HG02571 (cell line): ENCODE measurements around the gene ADGRL3.

Source experiments
- ATAC-seq: cut with Tn5 transposase; IDR thresholded peaks from one replicate; pipeline ENCODE4 v1.9.1; 2021; ENCODE audit warnings: mild to moderate bottlenecking, moderate library complexity; ENCODE audit not compliant: unreplicated experiment

Gene ADGRL3

DNA sequence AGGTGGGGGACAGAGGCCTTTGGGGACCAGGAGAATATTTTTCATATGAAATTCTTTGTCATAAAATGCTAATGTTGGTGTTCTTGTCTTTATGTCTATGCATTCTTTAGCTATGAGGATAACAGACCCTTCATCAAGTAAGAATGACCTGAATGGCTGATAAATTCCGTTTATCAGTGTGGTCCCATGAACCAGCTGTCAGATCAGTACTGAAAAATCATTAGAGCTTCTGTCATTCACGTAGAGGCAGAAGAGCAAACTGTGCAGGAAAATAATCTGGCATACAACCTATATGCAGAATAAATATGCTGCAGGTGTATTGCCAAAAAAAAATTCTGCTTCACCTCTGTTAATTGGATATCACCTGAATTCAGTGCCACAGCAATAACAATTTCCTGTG, 828.6 kb downstream of the ADGRL3 start:
- no peak for ATAC-seq

DNA sequence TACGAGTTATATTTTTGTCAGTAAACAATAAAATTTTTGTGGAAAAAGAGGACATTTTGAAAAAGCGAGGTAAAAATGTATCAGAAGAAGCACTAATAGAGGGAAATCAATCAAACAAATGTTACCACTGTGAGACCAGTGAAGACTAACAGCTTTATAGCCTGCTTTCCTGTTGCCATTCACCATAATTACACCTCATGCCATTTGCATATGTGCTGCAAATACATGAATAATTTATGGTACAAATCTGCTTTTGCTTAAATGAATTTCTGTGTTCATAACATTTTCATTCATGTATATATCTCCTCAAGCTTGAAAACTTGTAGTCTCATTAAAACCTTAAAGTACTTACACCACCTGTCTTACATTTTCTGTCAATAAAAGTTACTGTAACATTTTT, 830.8 kb downstream of the ADGRL3 start:
- no peak for ATAC-seq

DNA sequence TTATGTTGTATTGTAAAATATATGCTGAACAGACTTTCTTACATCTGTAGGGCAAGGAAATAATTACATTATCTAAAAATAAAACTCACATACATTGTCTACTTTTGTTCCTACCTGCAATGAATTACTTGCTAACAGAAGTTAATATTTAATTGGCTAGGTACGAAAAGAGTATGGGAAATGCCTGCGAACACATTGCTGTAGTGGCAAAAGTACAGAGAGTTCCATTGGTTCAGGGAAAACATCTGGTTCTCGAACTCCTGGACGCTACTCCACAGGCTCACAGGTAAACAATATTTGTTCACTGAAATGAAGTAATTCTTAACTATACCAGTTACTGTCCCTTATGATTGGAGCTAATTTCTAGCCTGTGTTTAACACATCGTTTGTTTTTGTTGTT, 837.4 kb downstream of the ADGRL3 start:
- ATAC-seq: no peak

DNA sequence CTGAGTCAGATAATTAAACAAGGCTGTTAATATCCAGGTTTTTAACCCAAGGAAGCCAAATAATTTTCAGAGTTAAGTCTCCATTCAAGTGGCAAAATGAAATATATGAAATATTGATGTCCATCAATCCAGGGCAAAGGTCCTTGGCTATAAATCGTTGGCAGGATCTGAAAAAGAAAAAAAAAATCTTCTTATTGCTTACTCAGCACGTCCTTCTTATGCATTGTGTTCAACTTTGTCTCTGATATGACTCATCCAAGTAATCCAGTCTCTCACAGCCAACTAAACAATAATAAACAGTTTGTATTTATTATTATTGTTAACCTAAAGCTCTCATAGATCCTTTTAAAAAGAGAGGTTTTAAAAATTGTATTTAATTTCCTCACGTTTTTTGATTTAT, 851.2 kb downstream of the ADGRL3 start:
- no peak for ATAC-seq

DNA sequence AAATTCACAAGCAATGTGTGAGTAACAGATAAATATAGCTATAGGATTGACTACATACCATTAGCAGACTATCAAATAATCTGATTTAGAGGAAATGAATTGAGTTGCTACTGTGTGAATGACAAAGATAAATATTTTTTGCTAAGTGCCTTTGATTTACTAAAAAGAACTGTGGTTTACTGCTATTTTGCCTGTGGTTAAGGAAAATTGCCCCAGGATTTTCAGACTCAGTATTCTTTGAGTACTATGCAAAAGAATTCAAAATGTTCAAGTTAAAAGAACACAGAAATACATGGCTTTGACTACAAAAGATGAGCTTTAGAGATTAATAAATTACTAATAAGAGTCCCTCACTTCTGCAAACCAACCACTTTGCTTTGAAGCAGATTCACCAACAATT, 853.8 kb downstream of the ADGRL3 start:
- no peak for ATAC-seq

DNA sequence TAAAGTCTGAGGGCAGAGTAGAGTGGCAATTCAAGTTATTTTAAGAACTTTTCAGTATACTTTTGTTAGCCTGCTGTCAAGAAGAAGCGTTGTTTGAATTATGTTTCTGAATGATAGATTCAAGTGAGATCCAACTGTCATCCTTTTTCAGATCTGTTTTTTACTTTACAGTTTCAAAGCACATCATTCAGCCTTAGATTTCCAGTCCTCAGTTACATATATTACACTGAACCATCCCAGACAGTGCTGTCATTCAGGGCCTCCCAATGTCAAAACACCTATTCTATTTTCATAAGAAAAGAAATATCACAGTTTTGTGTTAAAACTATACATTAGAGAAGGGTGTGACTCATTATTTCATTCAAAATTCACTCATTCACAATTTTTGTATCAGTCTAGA, 856.9 kb downstream of the ADGRL3 start:
- ATAC-seq: no peak

DNA sequence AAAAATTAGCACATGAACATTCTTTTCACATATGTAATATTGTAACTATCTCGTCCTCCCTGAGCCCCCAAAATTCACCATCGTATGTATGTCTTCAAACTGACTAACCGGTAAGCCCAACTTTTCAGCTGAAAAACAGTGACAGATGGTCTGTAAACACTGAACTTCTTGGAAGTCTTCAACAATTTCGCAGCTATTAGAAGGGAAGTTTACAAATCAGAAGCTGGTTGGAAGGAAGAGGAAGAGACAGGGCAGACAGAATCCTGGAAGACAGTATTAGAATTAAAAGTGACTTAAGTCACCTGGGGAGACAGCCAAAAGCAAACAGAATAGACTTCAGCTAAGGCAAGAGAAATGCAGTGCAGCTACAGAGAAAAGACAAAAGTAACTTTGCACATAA, 858.4 kb downstream of the ADGRL3 start:
- no peak for ATAC-seq

DNA sequence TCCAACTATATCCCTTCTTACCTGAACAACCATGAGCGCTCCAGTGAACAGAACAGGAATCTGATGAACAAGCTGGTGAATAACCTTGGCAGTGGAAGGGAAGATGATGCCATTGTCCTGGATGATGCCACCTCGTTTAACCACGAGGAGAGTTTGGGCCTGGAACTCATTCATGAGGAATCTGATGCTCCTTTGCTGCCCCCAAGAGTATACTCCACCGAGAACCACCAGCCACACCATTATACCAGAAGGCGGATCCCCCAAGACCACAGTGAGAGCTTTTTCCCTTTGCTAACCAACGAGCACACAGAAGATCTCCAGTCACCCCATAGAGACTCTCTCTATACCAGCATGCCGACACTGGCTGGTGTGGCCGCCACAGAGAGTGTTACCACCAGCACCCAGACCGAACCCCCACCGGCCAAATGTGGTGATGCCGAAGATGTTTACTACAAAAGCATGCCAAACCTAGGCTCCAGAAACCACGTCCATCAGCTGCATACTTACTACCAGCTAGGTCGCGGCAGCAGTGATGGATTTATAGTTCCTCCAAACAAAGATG, 870.2 kb downstream of the ADGRL3 start:
- no peak for ATAC-seq

DNA sequence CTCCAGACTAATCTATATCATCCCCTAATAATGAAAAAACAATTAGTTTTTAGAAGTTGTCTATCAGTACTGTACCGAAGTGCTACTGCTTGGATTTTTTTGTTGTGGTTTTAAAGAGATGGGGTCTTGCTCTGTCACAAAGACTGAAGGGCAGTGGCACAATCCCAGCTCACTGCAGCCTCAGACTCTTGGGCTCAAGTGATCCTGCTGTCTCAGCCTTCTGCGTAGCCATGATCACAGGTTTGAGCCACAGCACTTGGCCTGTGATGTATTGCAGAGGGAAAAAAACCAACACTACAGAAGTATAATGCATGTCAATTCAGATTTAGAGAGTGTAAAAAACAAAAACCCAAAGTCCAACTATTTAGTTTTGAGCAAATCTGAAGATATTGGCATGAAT, 875.0 kb downstream of the ADGRL3 start:
- no peak for ATAC-seq

DNA sequence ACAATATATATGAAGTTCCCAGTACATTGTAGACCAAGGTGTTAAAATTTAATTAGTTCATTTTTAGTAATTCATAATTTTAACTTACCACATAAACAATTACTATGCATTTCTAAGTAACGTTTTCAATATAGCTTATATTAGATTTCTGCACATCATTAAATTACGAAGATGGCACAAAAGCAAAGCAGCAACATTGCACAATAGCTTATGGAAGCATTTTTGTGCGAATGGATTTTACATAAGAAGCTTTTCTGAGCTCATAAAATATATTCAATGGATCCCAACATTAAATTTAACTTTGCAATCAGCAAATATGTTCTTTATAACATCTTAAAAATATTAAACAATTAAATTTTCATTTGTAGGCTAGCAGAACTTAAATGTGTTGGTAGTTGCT, 875.4 kb downstream of the ADGRL3 start:
- ATAC-seq: no peak

DNA sequence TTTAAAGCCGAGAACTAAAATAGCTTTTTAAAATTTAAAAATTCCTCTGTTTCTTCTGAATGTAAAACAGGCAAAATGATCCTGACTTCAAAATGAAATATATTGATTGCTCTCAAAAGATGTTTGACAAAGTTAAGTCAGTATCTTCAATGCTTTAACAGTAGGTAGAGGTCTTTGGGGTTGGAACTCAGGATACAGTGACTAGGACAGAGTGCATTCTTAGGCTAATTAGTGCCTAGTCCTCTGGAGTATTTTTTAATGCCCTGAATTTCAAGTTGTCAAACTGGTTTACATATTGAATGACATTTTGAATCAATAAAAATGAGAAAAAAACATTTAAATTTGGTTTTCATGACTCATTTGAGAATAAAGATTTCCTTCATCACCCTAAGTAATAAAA, 877.3 kb downstream of the ADGRL3 start:
- no peak for ATAC-seq

DNA sequence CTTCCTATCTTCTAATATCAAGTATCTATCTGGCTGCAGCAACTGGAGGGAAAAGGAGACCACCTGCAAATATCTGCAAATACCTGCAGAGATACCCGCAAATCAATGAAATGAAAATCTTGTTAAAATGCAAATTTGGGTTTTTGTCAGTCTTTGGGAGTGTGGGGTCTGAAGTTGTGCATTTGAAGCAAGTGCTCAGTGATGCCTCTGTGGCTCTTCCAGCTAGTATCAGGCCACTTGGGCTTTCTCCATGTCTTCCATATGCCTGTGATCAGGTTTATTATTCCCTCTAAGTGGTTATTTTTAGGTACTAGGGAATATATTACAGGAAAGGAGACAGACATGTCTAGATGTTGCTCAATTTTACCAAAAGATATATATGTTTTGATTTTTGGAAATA, 880.3 kb downstream of the ADGRL3 start:
- ATAC-seq: no peak

DNA sequence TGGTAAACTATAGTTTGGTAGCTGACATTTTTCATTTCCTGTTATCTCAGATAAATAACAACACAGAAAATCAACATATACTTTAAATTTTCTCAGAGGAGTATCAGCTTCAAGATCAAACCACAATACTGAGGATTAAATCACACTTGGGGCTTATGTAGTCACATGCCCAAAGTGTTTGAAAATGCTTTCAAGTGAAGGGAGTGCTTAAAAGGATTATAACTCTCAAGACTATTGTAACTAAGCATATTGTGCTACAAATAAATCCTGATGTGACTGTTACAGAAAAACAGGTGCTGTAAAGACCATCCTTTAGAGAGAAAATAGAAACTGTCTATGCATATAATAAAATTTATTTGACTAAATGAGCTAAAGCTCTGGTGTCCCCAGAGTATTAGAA, 887.6 kb downstream of the ADGRL3 start:
- no peak for ATAC-seq

DNA sequence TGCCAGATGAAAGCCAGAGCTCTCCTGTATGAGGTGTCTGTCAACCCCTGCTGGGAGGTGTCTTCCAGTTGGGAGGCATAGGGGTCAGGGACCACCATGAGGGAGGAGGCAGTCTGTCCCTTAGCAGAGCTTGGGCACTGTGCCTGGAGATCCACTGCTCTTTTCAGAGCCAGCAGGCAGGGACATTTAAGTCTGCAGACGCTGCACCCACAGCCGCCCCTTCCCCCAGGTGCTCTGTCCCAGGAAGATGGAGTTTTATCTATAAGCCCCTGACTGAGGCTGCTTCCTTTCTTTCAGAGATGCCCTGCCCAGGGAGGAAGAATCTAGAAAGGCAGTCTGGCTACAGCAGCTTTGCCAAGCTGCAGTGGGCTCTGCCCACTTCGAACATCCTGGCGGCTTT, 893.6 kb downstream of the ADGRL3 start:
- no peak for ATAC-seq

DNA sequence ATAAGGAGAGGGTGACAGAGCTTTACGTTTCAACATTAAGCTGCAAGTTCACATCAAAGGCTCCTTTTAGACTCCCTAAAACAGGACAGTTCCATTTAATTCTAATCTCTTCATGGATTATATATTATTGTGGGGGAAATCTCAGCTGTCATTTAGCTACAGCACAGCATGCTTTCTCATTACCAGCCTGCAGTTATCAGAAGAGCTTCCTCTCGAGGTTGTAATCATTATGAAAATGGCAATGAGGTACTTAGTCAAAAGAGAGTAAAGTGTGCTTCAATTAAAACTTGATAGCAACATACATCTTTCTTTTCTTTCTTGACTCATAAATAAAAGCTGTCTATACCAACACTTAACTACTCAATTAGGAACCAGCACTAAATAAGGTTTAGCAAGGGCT, 896.8 kb downstream of the ADGRL3 start:
- ATAC-seq: no peak

DNA sequence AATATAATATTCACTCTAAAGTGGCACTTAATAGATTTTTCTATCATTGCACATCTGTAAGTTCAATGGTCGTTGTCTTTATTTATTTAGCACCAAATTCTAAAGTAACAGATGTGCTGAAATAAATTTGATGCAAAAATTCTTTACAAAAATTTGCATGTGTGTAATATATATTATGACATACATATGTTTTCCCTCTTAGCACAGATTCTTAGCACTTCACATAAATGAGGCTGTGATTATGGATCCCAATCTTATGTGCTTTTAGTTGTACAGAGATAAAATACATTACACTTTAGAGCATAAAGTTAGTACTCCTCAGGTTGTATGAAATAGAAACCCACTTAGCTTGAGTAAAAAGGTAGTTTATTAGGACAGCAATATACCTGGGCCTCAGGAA, 915.1 kb downstream of the ADGRL3 start:
- no peak for ATAC-seq

DNA sequence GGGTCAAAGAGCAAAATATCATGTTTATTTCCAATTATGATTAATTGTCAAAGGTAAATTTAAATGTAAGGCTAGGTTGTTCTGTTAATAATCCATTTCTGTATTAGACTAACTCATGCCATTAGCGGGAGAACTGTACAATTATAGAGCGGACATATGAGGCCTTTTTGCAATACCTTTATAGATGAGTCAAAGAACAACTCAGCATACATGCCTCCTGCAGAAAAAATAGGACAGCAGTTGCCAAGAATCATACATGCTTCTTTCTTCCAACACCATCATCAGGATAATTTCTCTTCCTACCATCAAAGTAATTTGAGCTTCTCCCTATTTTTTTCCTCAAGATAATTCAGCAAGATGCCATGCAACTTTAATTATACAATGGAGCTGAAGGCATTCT, 917.8 kb downstream of the ADGRL3 start:
- no peak for ATAC-seq

DNA sequence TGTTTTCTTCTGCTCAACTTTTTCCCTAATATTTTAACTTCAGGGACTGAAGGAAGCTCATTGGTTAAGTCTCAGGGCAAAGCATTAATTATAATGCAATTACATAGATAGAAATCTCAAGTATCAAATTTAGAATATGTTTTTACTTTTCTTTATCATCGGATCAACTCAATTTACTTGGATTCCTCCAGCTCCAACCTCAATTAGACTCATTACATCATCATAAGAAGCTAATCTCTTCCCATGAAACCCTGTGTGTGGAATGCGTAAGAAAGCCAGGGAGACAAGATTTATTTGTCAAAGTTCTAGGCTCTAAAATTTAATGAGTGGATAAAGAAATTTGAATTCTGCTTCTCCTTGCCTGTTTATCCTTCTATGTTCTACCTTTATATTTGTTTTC, 918.4 kb downstream of the ADGRL3 start:
- no peak for ATAC-seq

DNA sequence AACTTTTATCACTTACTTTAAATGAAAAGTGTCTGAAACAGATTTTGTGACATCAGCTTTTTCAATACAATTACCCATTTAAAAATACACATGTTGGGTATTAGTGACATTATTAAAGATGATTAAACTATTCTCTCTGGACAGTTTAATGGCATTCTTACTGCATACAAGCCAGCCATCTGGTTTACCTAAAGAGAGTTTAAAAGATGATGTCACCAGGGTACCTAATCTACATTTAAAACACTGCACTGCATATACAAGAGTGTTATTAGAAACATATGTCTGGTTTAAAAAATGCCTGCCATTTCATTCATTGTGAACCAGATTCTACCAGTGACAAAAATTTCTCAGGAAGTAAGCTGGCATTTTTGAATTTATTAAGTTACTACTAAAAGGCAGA, 919.1 kb downstream of the ADGRL3 start:
- ATAC-seq: no peak

DNA sequence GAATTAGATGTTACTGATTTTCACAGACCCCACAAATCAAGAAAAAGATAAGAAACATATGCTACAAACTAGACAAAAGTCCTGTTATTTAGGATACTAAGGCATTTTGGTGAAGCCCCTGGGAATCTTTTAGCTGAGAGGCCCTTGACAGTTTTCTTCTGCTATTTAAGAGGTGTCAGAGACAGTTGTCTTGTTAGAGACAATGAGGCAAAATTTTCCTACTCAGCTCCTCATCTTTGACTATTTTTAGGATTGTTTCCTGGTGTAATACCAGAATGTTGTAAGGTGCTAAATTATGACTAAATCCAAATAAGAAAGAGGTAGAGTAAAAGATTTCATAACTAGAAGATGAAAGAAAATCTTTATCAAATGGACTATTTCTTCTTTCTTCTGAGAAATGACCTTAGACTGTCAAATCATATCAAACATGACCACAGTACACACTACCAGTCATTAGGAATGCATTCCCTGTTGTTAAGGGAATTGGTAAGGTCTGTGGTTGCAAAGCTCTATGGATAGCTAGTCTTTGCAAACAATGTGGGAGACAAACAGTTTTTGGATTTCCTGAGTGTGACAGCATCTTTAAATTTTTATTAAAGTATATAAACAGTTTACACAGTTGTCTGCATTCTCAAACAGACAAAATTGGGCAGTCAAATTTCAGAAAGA, 926.1 kb downstream of the ADGRL3 start:
- no peak for ATAC-seq
